AG10803 (cell line): Measurements from ENCODE around the gene FRK.

Source experiments
- DNase-seq: peaks from one replicate; pipeline ENCODE4 v3.0.0; 2010; ENCODE audit warnings: low read depth
- H3K4me3 ChIP-seq: 2 replicates; pipeline ENCODE4 v1.5.1; 2011; ENCODE audit warnings: mild to moderate bottlenecking, low read length, control low read depth
- TF ChIP-seq, protein P1 (sequence below): conservative IDR thresholded peaks from 2 replicates; pipeline ENCODE4 v1.5.1; 2011; ENCODE audit warnings: mild to moderate bottlenecking, low read length, control low read depth, inconsistent platforms

FRK gene

DNA sequence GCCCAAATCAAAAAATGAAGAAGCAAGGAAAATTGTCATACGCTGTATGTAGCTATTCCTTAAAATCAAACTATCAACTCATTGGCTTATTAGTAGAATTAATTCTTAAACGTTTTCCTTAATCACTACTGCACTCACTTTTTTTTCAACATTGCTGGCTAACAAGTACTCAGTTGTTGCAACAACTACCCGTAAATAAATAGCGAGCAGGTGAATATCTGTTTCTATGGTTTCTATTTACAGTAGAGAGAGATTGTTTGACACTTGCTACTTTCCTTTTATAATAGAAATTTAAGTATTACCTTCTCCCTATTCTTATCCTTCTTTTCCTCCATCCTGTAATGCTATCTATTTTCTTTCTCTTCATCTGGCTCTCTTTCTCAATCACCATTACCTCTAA lies 25.1 kb downstream of the FRK start:
- H3K4me3 ChIP-seq, result no peak overlapping the region
- DNase-seq, result no peak
- TF ChIP-seq, protein P1, sequence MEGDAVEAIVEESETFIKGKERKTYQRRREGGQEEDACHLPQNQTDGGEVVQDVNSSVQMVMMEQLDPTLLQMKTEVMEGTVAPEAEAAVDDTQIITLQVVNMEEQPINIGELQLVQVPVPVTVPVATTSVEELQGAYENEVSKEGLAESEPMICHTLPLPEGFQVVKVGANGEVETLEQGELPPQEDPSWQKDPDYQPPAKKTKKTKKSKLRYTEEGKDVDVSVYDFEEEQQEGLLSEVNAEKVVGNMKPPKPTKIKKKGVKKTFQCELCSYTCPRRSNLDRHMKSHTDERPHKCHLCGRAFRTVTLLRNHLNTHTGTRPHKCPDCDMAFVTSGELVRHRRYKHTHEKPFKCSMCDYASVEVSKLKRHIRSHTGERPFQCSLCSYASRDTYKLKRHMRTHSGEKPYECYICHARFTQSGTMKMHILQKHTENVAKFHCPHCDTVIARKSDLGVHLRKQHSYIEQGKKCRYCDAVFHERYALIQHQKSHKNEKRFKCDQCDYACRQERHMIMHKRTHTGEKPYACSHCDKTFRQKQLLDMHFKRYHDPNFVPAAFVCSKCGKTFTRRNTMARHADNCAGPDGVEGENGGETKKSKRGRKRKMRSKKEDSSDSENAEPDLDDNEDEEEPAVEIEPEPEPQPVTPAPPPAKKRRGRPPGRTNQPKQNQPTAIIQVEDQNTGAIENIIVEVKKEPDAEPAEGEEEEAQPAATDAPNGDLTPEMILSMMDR, result no peak

DNA sequence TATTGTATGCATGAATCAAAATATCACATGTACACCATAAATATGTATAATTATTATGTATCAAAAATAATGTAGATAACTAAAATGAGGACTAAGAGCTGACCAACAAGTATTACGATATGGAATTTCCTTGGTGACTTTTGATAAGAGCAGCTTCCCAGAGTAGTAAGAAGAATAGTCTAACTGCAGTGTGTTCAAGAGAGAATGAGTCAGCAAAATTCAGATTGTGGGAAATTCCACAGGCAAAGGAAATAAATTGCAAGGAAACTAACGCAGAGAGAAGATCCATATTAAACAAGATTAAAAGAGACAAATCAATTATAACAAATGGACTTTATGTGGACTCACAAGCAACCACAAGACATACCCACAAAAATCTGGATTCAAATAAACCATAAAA lies 26.4 kb downstream of the FRK start:
- TF ChIP-seq, protein P1, result no peak
- DNase-seq, result peak; percentile 57
- no peak overlapping the region for H3K4me3 ChIP-seq

DNA sequence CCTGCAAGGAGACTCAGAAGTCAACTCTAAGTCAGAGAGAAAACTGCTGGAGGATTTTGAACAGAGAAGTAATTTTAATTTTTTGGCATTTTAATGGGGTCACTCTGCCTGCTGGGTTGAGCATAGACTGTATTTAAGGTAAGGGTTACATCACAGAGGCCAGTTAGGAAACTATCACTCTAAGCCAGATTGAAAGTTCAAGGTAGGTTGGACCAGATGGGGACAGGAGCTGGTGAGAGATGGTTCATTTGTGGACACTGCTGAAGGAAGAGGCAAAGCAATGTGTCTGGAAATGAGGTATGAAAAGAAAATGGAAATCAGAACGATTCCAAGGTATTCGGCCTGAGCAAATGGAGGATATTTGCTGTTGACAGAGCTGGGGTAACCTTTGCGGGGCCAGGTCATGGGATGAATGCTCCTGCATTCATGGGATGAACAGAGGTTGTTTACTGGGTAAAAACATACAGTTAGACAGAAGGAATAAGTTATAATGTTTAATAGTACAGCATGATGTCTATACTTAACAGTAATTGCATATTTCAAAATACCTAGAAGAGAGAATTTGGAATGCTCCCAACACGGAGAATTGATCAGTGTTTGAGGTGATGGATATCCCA lies 26.9 kb downstream of the FRK start:
- TF ChIP-seq, protein P1, result no peak
- no peak overlapping the region for H3K4me3 ChIP-seq
- no peak for DNase-seq

DNA sequence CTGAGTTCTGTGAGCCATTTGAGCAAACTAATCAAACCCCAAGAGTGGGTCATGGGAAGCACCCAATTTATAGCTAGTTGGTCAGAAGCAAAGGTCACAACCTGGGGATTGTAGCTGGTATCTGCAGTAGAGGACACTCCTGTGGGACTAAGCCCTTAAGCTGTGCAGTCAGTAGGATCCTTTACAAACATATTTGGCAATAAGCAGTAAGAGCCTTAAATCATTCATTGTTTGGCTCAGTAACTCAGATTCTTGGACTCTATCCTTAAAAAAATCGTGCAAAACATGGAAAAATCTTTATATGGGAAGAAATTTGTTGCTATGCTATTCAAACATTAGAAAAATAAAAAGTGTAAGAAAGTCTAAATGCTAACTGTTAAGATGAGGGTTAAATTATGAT lies 29.9 kb downstream of the FRK start:
- peak; percentile 27 for DNase-seq
- H3K4me3 ChIP-seq, result no peak overlapping the region
- TF ChIP-seq, protein P1, result no peak

DNA sequence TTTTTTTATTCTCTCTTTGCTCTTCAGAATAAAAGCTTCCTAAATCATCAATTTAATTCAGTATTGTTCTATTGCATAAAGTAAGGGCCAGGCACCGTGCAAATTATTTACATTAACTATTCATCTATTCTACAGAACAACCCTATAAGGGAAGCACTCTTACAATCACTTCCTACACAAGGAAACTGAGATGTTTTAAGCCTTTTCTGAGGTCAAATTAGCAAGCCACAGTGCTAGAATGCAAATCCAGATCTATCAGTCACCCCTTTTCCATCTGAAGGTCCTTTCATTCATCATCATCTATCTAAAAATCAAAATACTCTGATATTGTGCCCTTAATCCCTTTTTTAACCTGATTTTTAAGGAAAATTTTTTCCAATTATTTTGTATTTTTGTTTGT lies 31.2 kb downstream of the FRK start:
- H3K4me3 ChIP-seq, result no peak overlapping the region
- TF ChIP-seq, protein P1, result no peak
- DNase-seq, result no peak

DNA sequence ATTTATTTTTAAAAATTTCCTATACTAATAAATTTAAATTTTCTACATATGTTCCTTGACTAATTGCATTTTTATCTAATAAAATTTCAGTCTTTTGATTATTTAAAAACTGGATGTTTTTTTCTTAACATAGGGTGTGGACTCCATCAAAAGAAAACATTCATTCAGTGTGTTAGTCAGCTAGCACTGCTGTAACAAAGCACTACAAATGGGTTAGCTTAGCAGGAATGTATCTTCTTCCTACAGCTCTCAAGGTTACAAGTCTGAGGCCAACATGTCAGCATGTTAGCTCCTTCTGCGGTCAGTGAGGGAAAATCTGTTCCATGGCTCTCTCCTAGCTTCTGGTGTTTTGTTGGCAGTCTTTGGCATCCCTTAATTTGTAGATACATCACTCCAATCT lies 32.5 kb downstream of the FRK start:
- no peak overlapping the region for H3K4me3 ChIP-seq
- TF ChIP-seq, protein P1, result no peak
- DNase-seq, result no peak

DNA sequence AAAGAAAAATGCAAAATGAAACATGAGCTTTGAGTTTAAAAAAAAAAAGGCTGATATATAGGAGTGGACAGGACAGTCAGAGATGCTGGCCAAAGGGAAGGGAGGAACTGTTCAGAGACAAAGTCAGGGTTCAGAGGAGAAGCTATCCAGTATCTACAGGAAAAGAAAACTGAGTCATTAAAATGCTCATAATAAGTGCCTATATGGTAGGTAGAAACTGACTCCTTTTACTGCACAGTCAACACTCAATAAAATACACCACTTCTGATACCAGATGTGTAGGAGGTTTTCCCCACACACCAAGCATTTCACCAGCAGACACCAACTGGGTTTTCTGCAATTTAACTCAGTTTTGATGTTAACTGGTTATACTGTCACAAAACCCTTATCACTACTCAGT lies 32.9 kb downstream of the FRK start:
- no peak for DNase-seq
- H3K4me3 ChIP-seq, result no peak overlapping the region
- TF ChIP-seq, protein P1, result no peak
